Adipose tissue (tissue), 3 donors: ENCODE results near the gene DUOX1. TPM values are rescaled to one million over a fixed set of nuclear protein-coding genes. Genes with fewer than 3 reads are reported as not detected.

Experiments
- H3K27ac ChIP-seq: one replicate; pipeline ENCODE4 v1.5.1; 2013; ENCODE audit warnings: low read depth, low read length
- WGBS, 3 donors: extraction: QIAGEN DNeasy Blood & Tissue Kit; methylation state at CpG; one replicate each; pipeline ENCODE4 v1.1.7; 2013; 5-methylcytosine and 5-hydroxymethylcytosine counted together
- polyA plus RNA-seq, 3 donors: library from polyadenylated mRNA; stranded (reverse); fragments of 200-250 nt; gene quantifications; one replicate each; pipeline ENCODE4 v1.2.3, GENCODE V29; 2013
- donor health status: healthy with polysubstance abuse.
- donor health status: Bipolar disorder and iron deficiency.
- donor health status: healthy.

The DUOX1 gene
- polyA plus RNA-seq, 3 donors = 0.20 to 4.1 (median 0.34) TPM

GRCh38 chr15:45179221-45179985 lies 49.6 kb downstream of the DUOX1 start:
- WGBS, 3 donors = 79 to 91% (median 85%) methylated on average over 13 of the region's 13 CpGs
- no peak overlapping the region for H3K27ac ChIP-seq

DNA sequence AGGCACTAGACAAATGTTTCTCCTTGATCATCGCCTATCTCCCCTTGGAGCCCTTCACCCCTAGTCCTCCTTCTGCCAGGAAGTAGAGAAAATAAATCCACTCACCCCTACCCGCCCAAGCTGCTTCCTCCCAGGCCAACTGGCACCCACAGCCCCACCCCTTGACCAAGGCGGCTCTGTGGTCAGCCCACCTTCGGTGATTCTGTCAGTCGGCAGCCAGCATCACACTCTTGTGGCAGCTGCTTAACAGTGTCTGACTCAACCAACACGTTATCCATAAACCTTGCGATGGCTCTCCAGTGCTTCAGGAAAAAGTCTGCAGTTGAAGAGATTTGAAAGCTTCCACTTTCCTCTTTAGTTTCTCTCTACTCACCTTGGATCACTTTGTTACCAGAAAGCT lies 50.4 kb downstream of the DUOX1 start:
- no peak overlapping the region for H3K27ac ChIP-seq
- 60 to 84% (median 69%) methylated on average over 7 of the region's 7 CpGs for WGBS, 3 donors

DNA sequence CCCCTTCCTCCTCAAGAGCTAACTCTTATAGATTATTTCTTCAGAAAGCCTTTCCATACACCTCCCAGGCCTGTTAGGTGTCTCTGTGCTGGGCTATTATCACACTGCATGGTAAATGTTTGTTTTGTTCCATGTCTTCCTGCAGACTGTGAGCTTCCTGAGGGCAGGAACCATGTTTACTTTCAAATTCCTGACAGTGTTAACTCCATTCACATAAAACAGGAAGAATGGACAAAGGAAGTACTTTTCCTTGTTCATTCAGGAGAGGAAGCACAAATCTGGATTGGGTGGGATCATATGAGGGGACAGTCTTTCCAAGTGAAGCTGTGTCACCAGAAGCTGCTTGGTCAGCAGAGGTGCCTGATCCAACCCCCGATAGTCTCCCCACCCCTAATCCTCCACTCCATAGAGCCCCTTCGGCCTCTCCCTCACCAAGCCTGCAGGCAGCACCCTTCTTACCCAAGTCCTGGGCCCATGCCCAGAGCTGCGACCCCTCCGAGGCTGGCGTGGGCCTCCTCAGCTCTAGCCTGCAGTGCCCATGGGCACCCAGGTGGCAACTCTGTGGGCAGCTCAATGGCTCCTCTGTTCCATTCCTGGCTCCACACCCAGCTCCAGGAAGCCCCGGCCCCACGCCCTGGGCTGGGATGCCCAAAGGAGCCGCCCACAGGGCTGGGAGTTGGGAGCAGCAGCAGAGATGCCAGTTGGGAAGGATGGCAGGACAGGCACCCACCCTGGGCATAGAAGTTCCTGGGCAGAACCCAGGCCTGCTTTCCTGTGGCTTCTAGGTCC lies 51.0 kb downstream of the DUOX1 start:
- no peak overlapping the region for H3K27ac ChIP-seq
- 82 to 83% (median 82%) methylated on average over 8 of the region's 8 CpGs for WGBS, 3 donors

DNA sequence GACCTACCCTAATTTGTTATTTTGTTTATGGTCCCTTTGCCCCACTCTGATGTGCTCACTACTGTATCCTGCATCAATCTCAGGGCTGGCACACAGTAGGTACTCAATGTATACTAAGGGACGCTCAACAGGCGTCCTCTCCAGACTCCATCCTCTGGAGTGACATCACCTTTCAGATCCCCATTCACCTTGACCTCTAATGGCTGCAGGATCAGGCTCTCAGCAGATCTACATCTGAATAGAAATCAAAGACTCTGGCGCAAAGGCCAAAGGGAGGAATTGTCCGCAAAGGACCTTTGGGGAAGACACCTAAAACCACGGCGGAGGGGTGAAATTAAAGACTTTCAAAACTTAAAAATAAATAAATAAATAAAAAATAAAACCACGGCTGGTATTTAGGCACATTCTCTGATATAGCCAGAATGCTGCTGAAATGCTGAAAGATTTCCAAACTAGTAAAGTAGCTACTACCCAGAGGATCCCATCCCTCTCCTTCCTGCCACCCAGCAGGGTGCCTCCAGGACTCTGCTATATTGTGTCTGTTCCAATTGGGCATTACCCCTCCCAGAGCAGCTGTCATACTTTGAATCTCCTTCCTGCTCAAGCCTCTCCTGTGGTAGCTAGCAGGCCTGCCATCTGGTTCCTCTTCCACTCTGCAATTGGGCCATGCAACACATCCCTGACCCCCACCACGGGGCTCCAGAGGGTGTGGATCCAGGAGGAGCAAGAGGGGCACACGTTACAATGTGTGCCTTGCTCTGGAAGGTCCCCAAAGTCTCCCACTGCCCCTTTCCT lies 51.9 kb downstream of the DUOX1 start:
- no peak overlapping the region for H3K27ac ChIP-seq
- WGBS, 3 donors = 70 to 79% (median 73%) methylated on average over 9 of the region's 9 CpGs

DNA sequence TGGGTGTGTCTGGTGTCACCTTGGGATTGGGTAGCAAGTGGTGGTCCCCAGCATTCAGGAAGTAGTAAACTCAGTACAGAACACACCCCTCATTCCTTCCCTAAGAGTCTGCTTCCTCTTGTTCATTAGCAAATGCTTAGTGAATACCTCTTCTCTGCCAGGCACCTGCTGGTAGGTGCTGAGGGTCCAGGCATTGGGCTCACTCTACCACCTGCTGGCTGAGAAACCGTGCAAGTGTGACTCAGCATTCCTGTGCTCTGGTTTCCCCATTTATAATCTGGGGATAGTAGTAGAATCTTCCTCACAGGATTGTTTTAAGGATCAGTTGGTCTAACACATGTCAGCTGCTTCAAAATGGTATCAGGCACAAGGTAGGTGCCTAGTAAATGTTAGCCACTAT lies 53.2 kb downstream of the DUOX1 start:
- 20 to 32% (median 23%) methylated on average over 1 of the region's 1 CpG for WGBS, 3 donors
- H3K27ac ChIP-seq = no peak overlapping the region

GRCh38 chr15:45183511-45183910 lies 53.7 kb downstream of the DUOX1 start:
- H3K27ac ChIP-seq = no peak overlapping the region
- 89 to 94% (median 91%) methylated on average over 2 of the region's 2 CpGs for WGBS, 3 donors

DNA sequence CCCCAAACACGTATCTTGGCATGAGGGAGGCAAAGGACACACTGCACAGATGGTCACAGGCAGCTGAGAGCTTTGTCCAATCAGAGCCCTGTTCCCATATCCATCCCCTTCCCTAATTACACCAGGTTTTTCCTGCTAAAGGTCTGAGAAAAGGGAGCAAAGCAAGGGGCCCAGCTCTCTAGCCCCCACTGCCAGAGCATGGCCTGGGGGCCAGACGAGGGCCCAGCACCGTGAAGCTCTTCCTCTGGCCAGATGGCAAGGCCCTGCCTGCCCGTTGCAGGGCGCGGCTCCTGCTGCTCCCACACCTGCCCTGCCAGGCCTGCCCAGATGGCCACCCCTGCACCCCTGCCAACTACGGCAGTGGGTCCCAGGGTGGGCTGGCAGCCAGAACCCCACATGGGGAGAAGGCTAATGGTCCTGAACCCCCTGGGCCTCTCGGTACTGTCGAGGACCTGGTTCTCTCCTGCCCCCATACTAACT lies 54.8 kb downstream of the DUOX1 start:
- WGBS, 3 donors = 82 to 86% (median 85%) methylated on average over 9 of the region's 9 CpGs

DNA sequence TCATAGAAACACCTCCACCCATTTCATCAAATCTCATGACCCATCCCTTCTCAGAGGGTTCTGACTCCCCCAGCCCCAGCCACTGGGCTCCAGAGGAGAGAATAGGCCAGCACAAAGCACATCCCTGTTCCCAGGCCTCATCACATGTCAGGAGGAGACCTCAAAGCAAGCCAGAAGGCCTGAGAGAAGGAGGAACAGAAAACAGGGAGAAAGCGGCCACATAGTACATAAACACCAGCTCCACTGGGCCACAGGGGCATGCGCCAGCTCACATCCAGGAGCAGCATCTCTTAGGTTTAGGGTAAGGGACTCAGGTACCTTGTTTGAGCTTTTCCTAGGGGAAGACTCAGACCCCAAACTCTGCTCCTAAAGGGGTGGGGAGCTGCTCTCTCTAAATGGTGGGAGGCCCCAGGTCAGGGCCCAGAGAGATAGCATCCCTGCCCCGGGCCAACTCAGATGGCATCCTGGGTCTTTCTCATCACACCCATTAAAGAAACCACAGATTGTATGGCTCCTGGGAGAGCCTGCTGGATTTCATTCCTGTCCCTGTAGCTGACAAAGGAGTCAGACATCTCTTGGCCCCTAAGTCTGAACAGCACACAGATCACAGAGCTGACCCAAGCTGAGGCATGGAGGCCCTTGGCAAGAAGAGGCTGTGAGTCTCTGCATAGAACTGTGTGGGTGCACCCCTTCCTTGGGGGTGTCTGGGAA lies 55.4 kb downstream of the DUOX1 start:
- no peak overlapping the region for H3K27ac ChIP-seq
- WGBS, 3 donors = 92 to 97% (median 94%) methylated on average over 3 of the region's 3 CpGs

More for the DNA sequence above, 54.8 kb downstream of the DUOX1 start:
- no peak overlapping the region for H3K27ac ChIP-seq

- 50 to 69% (median 58%) methylated on average over 8 of the region's 8 CpGs for WGBS, 3 donors
- H3K27ac ChIP-seq = no peak overlapping the region
Observed at GRCh38 chr15:45185903-45186770, 56.3 kb downstream of the DUOX1 start.

GRCh38 chr15:45186771-45187577 lies 57.2 kb downstream of the DUOX1 start:
- WGBS, 3 donors = 15 to 35% (median 16%) methylated on average over 37 to 42 of the region's 42 CpGs
- H3K27ac ChIP-seq = no peak overlapping the region

DNA sequence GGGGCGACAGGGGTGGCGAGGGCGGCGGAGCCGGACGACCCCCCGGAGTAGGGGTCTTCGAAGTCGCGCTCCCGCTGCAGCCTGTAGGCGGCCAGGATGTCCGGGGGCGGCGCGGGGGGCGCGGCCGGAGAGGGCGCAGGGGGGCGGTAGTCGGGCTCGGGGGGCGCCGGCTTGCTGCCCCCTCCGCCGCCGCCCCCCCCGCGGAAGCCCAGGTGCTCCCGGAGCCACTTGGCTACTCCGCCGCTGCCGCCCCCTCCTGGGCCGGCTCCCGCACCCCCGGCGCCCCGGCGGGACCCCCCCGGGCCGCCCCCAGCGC lies 57.7 kb downstream of the DUOX1 start:
- H3K27ac ChIP-seq = no peak overlapping the region
- 1 to 2% methylated on average over 17 to 41 of the region's 43 CpGs; no CpG with 5 or more reads in 1 of the 3 donors for WGBS, 3 donors

GRCh38 chr15:45187894-45188830 lies 58.4 kb downstream of the DUOX1 start, which contains the start of gene SHF:
Gene SHF, minus strand, starts transcription at chr15:45187966. Its CDS starts 15 bp downstream, at chr15:45187951.
- 0 to 1% (median 1%) methylated on average over 37 to 56 of the region's 57 CpGs for WGBS, 3 donors
- H3K27ac ChIP-seq = no peak within 1 kb of the TSS

DNA sequence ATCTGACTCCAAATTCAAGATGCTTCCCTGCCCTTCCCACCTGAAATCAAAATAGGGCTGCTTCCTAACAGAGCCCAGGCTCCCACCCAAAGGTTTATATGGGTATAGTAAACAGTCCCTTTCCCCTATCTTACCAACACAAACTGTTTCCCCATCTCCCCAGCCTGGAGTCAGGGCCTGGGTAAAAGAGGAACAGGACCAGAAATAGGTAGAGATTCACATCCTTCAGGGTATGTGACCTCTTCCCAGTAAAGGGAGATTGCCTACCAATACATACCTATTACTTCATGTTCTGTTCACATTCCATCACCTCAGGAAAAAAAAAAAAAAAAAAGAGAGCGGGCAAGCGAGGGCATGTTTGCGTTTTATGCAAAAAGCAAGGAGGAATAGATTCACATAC lies 67.7 kb downstream of the DUOX1 start:
- no peak overlapping the region for H3K27ac ChIP-seq
- 85 to 95% (median 86%) methylated on average over 3 of the region's 3 CpGs for WGBS, 3 donors

GRCh38 chr15:45198337-45199135 lies 68.7 kb downstream of the DUOX1 start:
- H3K27ac ChIP-seq = peak overlapping the region; percentile 60
- WGBS, 3 donors = 0% methylated on average over 42 of the region's 42 CpGs
